Erythroblast (primary cell): ENCODE measurements around the gene DYNLT2.

ENCODE experiments used
- GATA1 ChIP-seq: IDR thresholded peaks from 2 replicates; pipeline ENCODE4 v1.6.1; 2011; ENCODE audit warnings: low read depth, mild to moderate bottlenecking, control low read depth, low read length, moderate library complexity
- POLR2A ChIP-seq: IDR thresholded peaks from 2 replicates; pipeline ENCODE4 v1.6.1; 2011; ENCODE audit warnings: mild to moderate bottlenecking, low read length

GRCh38 chr6:169691260-169691659 lies 60.1 kb downstream of the DYNLT2 start:
- TF ChIP-seq POLR2A (no peak), GATA1 (no peak)
